Measurements from ENCODE around the gene SGCA. TPM values are rescaled to one million over a fixed set of nuclear protein-coding genes. Genes with fewer than 3 reads are reported as not detected.

SGCA gene
- total and polyA plus RNA-seq, 2 donors (not counting 3 experiments of a cell fraction or from before 2014, with no cell fraction given) = not detected

GRCh38 chr17:50120475-50121253 lies 45.1 kb upstream of the SGCA start:
- ChIA-PET CTCF (interaction anchor here (1.4 to 2.3 kb wide), 3 partner anchors 12 to 41 kb away, joined by 3 to 6 read pairs (median 5); no protein-coding TSS in a partner anchor), POLR2A (no interaction called here)
- Histone ChIP-seq H3K9ac (replicated peaks; ENCODE audit: extremely low read depth, insufficient read depth, low read length) (no peak overlapping the region), H3K4me2 (ENCODE audit: insufficient read depth, low read length) (no peak overlapping the region), H3K36me3 (ENCODE audit: control insufficient read depth in 2 of 2, extremely low read depth in 1 of 2, insufficient read depth in 2 of 2, low read length in 2 of 2) (no peaks in the 10 kb centered on the region), H3K27me3 (ENCODE audit: control insufficient read depth in 2 of 2, insufficient read depth in 2 of 2, low read length in 2 of 2) (no peaks in the 10 kb centered on the region), H3K9me3 (replicated peaks; ENCODE audit: control insufficient read depth, insufficient read depth, low read length) (no peaks in the 10 kb centered on the region), H2AFZ (ENCODE audit: low read depth, low read length) (no peak overlapping the region), H3K79me2 (ENCODE audit: control insufficient read depth, insufficient read depth, low read length) (no peaks in the 10 kb centered on the region), H3K4me1 (ENCODE audit: control insufficient read depth, extremely low read depth, insufficient read depth, low read length) (peaks cover 10% of the 10 kb centered on the region), H3K4me3 (replicated peaks in 1 of 3; ENCODE audit: insufficient read depth in 1 of 3, low read depth in 1 of 3, low read length in 3 of 3) (no peak overlapping the region), H3K9me1 (replicated peaks; ENCODE audit: control insufficient read depth, extremely low read depth, insufficient read depth, low read length) (no peaks in the 10 kb centered on the region), H3K27ac (ENCODE audit: insufficient read depth, low read depth, low read length) (no peak overlapping the region), H4K20me1 (replicated peaks; ENCODE audit: control insufficient read depth, extremely low read depth, insufficient read depth, low read length) (no peaks in the 10 kb centered on the region)
- TF ChIP-seq MAX (IDR thresholded peaks at IDR 0.05; ENCODE audit: insufficient read depth, insufficient read length) = no peak
- no peak for TF ChIP-seq EZH2 (IDR thresholded peaks at IDR 0.05; ENCODE audit: borderline replicate concordance, low read depth, low read length, severe bottlenecking)
- no peak for TF ChIP-seq FOS (IDR thresholded peaks at IDR 0.05; ENCODE audit: borderline replicate concordance, insufficient read depth, low read length)
- TF ChIP-seq CTCF (IDR thresholded peaks at IDR 0.05; ENCODE audit: extremely low read depth in 1 of 2, insufficient read depth in 1 of 2, low read depth in 1 of 2, low read length in 2 of 2) = no peak
- no peak for TF ChIP-seq JUN (IDR thresholded peaks at IDR 0.05; ENCODE audit: borderline replicate concordance, insufficient read depth, insufficient read length, low read depth)
- no peak for TF ChIP-seq POLR2A (IDR thresholded peaks at IDR 0.05; ENCODE audit: low read depth, low read length)
- TF ChIP-seq MYC (IDR thresholded peaks at IDR 0.05; ENCODE audit: low read depth, low read length) = no peak
- TF ChIP-seq GATA2 (IDR thresholded peaks at IDR 0.05; ENCODE audit: insufficient read depth, insufficient read length, low read depth, low read length) = no peak
- no peak for TF ChIP-seq POLR2AphosphoS5 (IDR thresholded peaks at IDR 0.05; ENCODE audit: insufficient read depth, low read depth, low read length)
- FAIRE-seq = no peak
- BruUV-seq (replicated peaks) = no TSS peak
- intact Hi-C loops (cut with micrococcal nuclease) (no loop called here), dilution Hi-C loops (cut with MboI; ENCODE audit: extremely low pct_ligation_motif_present, low sequenced_read_pairs) (no loop called here)
- DNase-seq (ENCODE audit: low read depth, low spot score) = no peak

Measured in endothelial cell of umbilical vein (primary cell).